Islet of Langerhans (tissue), 1 donor: ENCODE measurements around the gene PON1.

Experiments used
- FAIRE-seq: peaks from one replicate; lab custom pipeline; 2011; peaks lifted over from hg19 to GRCh38; lab: Jason Lieb, UNC

PON1 gene

GRCh38 chr7:95253986-95254385 lies 70.3 kb downstream of the PON1 start:
- no peak for FAIRE-seq

GRCh38 chr7:95251966-95252365 lies 72.4 kb downstream of the PON1 start:
- FAIRE-seq = no peak

- FAIRE-seq = no peak
These were observed 73.8 kb downstream of the PON1 start for GRCh38 chr7:95250571-95250970.
